GM19467 (cell line): ENCODE measurements around the gene HGFAC.

Experiments used
- ATAC-seq: cut with Tn5 transposase; IDR thresholded peaks from one replicate; pipeline ENCODE4 v1.9.1; 2021; ENCODE audit warnings: mild to moderate bottlenecking, moderate library complexity; ENCODE audit not compliant: unreplicated experiment

HGFAC gene

DNA sequence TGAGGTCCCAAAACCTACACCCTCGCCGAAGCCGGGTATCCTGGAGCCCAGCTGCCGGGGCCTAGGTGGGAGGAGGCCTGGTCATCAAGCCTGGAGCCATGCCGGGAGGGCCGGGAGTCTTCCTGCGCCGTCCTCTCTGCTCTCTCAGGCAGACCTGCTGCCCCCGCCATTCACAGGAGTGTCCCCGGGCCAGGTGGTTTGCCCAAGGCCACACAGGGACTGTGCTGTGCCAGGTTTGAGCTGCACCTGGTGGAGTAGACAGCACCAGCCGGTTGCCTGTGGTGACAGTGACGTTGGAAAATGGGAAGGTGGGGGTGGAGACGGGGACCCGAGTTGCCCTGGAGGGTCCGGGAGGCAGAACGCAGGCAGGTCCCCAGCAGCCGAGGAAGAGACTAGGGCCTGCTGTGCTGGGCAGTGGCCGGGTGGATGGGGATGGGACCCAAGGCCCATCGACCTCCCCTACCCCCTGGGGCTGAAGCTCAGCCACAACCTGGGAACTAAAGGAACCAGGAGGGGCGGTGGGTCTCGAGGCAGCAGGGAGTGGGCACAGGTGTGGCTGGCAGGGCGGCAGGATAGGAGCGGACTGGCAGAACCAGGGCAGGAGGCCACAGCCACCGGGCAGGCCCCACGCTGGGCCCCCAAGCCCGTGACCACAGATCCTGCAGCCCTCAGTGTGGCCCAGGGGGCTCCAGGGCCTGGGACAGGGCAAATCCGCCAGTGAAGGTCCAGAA lies 30.8 kb downstream of the HGFAC start:
- ATAC-seq, result no peak

DNA sequence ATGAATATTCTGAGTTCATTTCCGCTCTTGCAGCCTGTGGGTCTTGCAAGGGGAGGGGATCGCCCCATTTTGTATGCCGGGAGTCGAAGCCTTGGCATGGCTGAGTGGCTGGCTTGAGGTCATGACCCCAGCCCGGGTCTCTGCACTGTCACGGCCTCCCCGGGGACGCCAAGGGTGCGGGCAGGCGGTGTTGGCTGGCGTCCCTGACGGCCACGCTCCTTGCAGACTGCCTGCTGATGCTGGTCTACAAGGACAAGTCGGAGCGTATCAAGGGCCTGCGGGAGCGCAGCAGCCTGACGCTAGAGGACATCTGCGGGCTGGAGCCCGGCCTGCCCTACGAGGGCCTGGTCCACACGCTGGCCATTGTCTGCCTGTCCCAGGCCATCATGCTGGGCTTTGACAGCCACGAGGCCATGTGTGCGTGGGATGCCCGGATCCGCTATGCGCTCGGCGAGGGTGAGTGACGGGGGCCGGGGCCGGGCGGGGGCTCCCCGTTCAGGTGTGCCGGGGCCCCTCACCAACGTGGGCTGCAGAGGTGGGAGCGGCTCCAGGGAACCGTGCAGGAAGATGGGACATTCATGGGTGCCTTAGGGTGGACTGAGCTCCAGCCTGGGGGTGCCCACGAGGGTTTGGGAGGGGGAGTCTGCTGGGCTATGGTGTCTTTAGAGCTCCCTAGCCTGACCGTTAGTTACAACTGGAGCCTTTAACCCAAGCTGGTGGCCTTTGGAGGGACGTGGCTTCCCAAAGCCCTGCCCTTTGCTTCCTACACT lies 31.6 kb downstream of the HGFAC start:
- no peak for ATAC-seq

DNA sequence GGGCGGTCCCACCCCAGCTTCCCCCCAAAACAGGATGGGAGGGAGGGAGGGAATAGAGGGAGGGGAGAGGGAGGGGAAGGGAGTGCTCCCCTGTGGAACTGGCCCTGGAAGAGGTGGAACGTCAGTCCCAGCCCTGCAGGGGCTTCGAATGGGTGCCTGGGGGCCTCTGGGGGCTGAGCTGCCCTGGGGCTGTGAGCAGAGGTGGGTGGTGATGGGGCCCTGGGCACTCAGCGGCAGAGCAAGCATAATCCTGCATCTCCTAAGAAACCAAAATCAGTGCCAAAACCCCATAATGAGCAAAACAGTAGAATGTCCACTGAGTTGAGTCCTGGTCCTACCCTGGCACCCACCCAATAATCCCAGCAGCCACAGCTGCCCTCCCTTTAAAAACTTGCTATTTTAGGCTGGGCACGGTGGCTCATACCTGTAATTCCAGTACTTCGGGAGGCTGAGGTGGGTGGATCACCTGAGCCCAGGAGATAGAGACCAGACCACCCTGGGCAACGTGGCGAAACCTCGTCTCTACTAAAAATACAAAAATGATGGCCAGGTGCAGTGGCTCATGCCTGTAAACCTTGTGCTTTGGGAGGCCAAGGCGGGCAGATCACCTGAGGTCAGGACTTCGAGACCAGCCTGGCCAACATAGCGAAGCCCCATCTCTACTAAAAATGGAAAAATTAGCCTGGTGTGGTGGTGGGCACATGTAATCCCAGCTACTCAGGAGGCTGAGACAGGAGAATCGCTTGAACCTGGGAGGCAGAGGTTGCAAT lies 32.4 kb downstream of the HGFAC start:
- ATAC-seq, result no peak

- ATAC-seq, result no peak
These were observed 33.4 kb downstream of the HGFAC start for GRCh38 chr4:3475041-3475712.

DNA sequence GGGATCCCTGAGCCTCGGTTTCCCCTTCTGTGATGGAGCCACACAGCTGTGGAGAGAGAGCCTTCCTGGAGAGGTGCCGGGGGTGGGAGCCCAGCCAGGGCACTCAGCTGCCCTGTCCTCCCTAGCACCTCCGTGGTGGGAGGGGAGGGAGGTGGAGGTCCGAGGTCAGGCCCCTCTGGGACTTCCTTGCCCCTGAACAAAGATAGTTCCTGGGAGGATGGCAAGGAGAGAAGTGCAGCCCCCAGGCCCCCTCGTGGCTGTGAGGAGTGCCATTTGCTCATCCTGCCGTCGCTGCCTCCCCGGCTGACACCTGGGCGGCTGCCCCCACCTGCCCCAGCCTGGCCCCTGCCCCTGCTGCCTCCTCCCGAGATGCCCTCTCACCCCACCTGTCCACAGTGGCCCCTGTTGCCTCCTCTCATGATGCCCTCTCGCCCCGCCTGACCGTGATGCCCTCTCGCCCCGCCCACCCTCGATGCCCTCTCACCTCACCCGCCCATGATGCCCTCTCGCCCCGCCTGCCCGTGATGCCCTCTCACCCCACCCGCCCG lies 34.0 kb downstream of the HGFAC start:
- ATAC-seq, result no peak

DNA sequence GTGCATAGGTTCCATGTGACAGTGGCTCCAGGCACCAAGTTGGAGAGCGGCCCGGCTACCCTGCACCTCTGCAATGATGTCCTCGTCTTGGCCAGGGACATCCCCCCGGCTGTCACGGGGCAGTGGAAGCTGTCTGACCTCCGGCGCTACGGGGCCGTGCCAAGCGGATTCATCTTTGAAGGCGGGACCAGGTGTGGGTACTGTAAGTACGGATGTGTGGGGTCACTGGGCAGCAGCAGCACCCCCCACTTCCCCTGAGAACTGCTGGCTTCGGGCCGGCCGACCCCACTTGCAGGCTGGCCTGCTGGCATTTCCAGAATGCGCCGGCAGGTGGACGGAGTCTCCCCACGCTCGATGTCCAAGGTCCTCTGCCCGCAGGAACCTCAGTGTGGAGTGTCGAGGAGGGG lies 34.6 kb downstream of the HGFAC start:
- no peak for ATAC-seq

GRCh38 chr4:3476936-3477749 lies 35.4 kb downstream of the HGFAC start:
- ATAC-seq, result no peak

GRCh38 chr4:3477750-3478430 lies 36.1 kb downstream of the HGFAC start:
- no peak for ATAC-seq

GRCh38 chr4:3478446-3479357 lies 36.9 kb downstream of the HGFAC start:
- no peak for ATAC-seq

DNA sequence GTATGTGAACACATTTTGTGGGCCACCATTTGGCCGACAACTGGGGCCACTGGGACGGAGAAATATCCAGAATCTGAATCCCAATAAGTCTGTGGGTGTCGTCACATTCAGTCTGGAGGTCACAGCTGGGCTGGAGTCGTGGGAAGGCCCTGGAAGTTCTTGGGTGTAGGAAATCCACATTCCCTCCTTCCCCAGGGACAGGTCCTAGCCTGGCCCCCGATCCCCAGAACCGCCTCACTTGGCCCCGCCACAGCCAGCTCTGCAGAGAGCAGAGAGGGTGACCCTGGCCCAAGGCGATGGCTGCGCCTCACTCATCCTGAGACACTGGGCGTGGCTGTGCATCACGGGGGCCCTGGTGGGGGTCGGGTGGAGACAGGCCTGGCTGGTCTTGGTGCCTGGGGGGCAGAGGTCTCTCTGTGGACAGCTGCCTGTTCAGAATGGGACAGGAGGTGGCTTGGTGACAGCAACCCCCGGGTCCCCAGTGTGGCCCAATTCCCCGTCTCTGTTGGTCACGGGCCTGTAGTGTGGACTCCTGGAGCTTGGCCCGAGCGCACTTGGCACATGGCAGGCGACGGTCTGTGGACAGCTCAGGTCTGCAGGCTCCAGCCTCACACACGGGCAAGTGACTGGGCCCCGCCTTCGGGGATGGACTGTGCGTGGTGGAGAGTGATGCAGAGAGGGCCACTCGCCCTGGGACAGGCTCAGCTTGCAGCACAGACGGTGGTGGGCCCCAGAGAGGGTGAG lies 37.8 kb downstream of the HGFAC start:
- no peak for ATAC-seq

GRCh38 chr4:3480528-3481112 lies 38.9 kb downstream of the HGFAC start:
- no peak for ATAC-seq

- ATAC-seq, result no peak
These were observed 39.4 kb downstream of the HGFAC start for GRCh38 chr4:3481113-3481531.

DNA sequence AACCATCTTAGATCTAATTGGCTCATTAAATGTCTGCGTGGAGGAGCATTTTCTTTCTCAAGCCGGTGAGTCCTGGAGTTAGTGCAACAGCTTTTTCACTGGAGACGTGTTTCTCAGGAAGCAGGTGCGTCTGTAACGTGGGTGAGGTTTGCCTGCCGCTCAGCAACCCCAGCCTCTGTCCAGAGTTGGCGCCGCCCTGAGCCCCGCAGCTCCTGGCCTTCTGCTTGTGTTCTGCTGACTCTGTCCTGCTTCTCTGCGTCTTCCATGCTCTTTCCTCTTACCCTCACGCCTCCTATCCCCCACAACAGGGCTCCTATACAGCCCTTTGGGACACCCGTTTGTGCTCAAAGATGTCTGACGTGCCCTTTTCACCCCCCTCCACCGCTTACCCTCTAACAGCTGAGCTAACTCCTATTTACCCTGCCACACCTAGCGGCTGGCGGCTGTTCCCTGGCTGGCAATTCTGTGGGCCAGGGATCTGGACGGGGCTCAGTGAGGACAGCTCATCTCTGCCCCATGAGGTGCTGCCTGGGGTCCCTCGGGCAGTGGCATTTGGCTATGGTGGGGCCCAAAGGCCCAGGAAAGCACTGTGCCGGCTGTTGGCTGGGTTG lies 40.1 kb downstream of the HGFAC start:
- no peak for ATAC-seq

GRCh38 chr4:3482707-3483106 lies 40.9 kb downstream of the HGFAC start:
- ATAC-seq, result no peak

DNA sequence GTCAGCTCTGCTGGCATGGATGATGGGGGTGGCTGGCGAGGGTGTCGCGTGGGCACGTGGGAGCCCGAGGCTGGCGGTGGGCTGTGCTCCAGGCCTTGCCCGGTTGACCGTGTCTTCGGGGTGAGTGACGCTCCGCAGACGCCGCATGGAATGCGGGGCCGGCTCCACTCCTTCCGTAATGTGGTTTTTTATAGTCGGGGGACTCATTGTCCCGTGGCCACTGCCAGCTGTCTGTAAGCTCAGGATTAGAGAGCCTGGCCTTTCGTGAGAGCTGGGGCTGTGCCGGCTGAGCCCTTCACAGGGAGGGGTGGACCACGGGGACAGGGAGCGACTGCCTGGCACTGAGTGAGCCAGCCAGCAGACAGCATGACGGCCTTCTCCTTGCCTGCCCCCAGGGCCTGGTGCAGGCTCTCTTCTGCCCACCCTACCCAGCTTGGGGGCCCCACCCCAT lies 41.7 kb downstream of the HGFAC start:
- ATAC-seq, result no peak

DNA sequence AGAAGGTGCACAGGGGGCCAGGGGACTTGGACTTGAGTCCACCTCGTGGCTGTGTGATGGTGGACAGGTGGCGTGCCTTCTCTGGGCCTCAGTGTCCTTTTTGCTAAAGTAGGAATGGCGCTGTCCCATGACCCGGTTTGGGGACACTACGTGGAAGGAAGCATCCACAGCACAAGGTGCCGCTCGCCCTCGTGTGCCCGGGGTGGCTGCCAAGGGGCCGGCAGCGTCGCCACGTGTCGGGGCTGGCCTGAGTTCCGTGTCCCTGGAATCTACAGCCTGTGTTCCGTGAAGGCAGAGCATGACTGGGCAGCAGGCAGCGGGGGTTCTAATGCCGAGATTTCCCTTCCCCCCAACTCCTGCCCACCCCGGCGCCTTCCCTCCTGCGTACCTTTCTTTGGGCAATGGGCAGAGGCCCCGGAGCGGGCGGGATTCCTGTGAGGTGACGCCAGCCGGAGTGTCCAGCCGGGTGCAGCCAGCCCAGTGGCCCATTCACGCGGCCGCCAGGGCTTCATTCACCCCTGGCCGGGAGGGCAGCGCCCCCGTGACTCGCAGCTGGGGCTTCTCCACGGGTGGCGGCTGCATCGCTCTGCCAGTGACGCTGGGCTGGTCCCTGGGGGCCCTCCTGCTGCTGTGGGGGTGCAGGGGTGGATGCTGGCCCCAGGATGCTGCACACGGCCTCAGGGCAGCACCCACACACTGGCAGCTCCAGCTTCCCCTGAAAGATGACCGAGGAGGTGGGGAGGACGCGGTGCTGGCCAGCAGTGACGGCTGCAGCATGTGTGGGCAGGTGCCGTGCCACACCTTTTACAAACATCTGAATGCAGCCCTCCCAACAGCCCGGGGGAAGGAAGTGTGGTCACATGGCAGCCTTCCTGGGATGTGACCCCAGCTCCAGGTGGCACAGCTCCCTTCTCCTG lies 42.5 kb downstream of the HGFAC start:
- no peak for ATAC-seq
